GM19025 (cell line): ENCODE data around the gene TMEM184B.
"Not testable (repeated sequence)": the region's sequence is repeated elsewhere in the genome, so short reads cannot be mapped to it uniquely, and the experiment has no call there.

Experiments used
- ATAC-seq: cut with Tn5 transposase; IDR thresholded peaks from one replicate; pipeline ENCODE4 v1.9.1; 2021; ENCODE audit warnings: mild to moderate bottlenecking, low read depth, moderate library complexity; ENCODE audit not compliant: unreplicated experiment

The TMEM184B gene

DNA sequence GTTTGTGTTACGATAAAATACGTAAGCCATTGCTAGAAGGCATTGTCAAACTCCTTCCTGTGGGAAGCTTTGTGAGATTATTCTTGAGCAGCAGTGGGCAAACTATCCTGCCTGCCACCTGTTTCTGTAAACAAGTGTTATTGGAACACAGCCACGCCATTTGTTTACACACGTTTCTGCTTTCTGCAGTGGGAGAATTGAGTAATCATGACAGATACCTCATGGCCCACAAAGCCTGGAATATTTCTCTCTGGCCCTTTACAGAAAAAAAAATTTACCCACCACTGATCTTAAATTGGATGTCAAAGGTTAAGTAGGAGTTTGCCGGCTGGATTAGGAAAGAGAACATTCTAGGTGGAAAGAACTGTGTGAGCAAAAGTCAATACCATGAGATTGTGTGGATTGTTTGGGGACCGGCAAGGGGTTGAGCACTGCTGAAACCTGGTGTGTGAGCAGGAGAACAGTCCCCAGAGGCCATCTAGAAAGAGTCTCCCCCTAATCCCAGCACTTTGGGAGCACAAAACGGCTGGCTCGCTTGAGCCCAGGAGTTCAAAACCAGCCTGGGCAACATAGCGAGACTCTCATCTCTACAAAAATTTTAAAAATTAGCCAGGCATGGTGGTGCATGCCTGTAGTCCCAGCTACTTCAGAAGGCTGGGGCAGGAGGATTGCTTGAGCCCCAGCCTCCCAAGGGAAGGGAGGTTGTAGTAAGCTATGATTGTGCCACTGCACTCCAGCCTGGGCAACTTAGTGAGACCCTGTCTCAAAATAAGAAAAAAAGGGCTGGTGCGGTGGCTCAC is 85.2 kb downstream of the TMEM184B start:
- ATAC-seq, result no peak

DNA sequence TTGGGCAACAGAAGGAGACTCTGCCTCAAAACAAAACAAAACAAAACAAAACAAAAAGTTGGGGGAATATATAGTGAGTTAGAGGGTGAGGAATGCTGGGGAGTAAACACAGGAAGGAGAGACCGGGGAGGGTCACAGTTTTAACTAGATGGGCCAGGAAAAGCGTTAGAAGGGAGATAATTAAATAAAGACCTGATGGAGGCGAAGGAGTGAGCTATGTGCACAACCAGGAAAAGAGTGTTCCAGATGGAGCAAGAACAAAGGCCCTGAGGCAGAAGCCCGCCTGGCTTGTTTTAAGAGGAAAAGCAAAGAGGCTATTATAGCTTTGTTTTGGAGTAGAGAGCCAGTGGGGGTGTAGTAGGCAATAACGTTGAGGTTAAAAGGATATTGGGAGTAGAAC is 86.4 kb downstream of the TMEM184B start:
- ATAC-seq, result no peak

- ATAC-seq, result no peak
Observed at GRCh38 chr22:38184788-38185187, 88.0 kb downstream of the TMEM184B start.

- ATAC-seq, result peak; percentile 91
Observed at GRCh38 chr22:38181453-38182200, 91.2 kb downstream of the TMEM184B start, which contains the start of gene PLA2G6. TSS of gene PLA2G6 (minus strand) at chr22:38181830. CDS start at chr22:38169426, 12,404 bp downstream.

GRCh38 chr22:38180841-38181452 is 91.9 kb downstream of the TMEM184B start:
- no peak for ATAC-seq

DNA sequence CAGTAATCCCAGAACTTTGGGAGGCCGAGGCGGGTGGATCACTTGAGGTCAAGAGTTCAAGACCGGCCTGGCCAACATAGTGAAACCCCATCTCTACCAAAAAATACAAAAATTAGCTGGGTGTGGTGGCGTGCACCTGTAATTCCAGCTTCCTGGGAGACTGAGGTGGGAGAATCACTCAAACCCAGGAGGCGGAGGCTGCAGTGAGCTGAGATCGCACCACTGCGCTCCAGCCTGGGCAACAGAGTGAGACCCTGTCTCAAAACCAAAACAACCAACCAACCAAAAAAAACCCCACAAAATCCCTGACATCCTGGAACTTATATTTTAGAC is 94.2 kb downstream of the TMEM184B start:
- ATAC-seq, result not testable (repeated sequence)

DNA sequence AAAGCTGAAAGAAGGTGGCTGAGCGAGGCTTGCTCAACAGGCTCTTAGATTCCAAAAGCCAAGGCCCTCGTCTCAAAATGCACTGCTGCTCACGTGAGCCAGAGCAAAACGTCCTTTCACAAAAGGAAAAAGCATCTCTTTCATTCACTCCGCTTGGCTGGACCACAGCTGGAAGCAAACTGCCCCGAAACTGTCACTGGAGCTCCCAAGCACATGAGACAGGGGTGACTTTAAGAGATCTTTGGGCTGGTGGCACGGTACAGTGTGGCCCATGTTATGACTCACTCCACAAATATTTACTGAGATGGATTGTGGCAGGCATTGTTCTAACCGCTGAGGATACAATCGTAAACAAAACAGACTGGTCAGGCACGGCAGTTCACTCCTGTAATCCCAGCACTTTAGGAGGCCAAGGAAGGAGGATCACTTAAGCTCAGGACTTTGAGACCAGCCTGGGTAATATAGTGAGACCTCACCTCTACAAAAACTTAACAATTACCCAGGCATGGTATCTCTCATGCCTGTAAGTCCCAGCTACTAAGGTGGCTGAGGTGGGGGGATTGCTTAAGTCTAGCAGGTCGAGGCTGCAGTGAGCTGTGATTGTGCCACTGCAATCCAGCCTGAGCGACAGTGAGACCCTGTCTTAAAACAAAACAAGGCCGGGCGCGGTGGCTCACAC is 94.7 kb downstream of the TMEM184B start:
- ATAC-seq, result no peak

DNA sequence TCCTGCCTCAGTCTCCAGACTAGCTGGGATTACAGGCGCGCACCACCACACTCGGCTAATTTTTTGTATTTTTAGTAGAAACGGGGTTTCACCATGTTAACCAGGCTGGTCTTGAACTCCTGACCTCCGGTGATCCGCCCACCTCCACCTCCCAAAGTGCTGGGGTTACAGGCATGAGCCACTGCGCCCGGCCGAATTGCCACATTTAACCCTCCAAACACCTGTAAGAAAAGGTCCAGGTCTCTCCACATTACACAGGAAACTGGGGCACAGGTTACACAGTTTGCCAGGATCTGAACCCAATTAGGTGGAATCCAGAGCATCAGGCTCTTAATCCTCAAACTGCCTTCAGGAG is 95.3 kb downstream of the TMEM184B start:
- not testable (repeated sequence) for ATAC-seq

DNA sequence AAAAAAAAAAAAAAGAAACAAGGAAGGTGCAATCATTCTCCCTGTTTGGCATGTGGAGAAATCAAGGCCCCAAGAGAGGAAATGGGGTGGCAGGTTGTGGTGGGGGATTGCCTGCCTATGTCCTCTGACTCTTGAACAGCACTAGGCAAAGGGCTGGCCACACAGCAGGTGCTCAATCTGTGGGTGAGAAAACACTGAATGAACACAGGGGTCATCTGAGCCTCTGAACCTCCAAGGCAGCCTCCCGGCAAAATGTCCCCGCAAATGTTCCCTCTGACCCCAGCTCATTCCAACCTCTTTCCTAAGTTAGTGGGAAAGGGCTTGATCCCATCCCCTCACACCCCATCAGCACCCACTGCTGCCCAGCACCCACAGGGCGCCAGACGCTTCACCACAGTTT is 95.8 kb downstream of the TMEM184B start:
- no peak for ATAC-seq

GRCh38 chr22:38176170-38176741 is 96.6 kb downstream of the TMEM184B start:
- ATAC-seq, result no peak

DNA sequence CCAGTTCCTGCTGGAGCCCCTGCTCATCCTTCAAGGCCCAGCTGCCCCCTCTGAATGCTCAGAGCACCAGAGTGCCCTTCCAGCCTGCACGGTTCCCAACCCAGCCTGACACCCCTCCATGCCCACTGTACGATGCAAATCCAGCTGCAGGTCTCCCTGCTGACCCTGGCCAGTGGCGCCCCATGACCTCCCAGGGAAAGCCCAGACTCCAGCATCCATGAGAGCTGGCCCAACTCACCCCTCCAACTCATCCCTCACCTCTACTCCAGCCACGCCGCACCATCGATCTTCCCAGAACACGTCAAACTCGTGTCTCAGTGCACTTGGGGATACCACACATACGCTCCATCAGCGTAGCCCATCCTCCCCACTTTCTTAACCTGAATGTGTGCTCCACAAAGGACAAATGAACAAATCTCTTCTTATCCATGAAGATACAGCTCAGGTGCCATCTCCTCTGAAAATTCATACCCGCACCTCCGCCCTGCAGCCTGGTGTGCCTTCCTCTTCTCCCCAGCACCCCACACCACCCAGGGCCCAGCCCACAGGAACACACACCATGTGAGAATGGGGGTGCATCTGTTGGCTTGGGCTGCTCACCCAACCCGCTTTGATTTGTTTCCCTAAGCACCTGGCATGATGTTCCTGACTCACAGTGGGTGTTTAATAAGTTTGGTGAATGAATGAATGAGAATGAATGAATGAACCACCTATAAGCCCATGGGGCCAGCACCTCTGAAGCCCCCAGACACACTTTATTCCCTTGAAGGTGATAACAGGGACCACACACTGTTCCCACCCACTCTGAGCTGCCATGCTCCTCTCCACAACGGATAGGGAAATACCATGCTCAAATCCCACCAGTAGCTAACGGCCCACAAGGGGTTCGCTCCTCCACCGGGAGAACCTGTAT is 97.3 kb downstream of the TMEM184B start:
- no peak for ATAC-seq

DNA sequence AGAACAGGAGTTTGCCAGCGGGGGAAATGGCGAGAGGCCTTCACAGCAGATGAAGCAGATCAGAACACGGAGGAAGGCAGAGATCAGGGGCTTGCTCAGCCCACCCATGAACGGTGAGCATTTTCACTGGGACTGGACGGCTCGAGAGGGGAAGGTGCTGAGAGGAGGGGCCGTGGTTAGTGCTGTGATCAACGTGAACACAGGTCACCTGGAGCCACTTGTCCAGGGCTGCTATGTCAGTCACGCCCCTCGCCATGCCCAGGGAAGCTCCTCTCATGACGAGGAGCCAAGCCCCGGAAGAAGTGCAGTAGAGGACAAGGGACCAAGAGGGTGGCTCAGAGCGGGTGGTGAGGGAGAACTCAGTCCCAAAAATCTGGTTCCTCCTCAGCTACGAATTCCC is 98.2 kb downstream of the TMEM184B start:
- no peak for ATAC-seq

- no peak for ATAC-seq
Observed at GRCh38 chr22:38173641-38173906, 99.2 kb downstream of the TMEM184B start.

DNA sequence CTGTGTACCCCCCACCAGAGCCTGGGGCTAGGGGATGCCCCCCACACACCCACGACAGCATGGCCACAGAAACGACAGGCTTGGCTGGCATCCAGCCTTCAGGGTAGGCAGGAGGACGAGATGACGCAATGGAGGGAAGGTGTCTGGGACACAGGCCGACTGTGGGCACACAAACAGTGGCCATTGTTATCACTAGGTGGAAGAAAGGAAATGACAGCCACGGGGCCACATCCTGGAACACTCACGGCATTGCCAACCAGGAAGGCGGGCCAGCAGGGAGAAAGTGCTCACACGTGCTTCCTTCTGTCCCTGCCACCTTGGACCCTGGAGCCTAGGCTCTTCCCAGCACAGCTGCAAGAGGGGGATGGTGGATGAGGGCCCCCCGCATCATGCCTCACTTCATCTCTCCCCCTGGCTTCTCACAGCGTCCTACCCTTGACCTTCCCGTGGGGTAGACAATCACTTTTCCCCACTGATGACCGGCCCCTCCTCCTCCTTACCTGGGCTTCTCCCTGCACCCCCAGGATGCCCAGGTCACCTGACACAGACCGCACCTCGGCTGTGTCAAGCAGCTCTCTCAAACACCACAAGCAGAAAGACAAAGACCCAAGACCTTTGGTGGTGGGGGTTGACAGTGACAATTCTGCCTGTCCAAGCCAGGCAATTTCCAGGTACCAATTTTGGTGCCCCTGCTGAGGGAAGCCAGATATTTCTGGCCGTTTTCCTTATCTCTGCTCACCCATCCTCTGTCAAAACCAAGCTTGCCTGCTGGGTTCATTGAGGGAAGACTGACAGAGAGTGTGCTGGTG is 99.8 kb downstream of the TMEM184B start:
- no peak for ATAC-seq

GRCh38 chr22:38171927-38172831 is 100.6 kb downstream of the TMEM184B start:
- ATAC-seq, result no peak

- no peak for ATAC-seq
Observed at GRCh38 chr22:38170469-38170868, 102.3 kb downstream of the TMEM184B start.
